ENCODE measurements around the gene GDF15.

- no peak for TF ChIP-seq CTCF (IDR thresholded peaks at IDR 0.05; ENCODE audit: extremely low read depth in 1 of 2, insufficient read depth in 1 of 2, low read depth in 1 of 2, low read length in 2 of 2)
- no peak for TF ChIP-seq POLR2AphosphoS5 (IDR thresholded peaks at IDR 0.05; ENCODE audit: insufficient read depth, low read depth, low read length)
- TF ChIP-seq POLR2A (IDR thresholded peaks at IDR 0.05; ENCODE audit: low read depth, low read length), result no peak
- no peak for TF ChIP-seq EZH2 (IDR thresholded peaks at IDR 0.05; ENCODE audit: borderline replicate concordance, low read depth, low read length, severe bottlenecking)
- TF ChIP-seq JUN (IDR thresholded peaks at IDR 0.05; ENCODE audit: borderline replicate concordance, insufficient read depth, insufficient read length, low read depth), result no peak
- TF ChIP-seq, protein P1, sequence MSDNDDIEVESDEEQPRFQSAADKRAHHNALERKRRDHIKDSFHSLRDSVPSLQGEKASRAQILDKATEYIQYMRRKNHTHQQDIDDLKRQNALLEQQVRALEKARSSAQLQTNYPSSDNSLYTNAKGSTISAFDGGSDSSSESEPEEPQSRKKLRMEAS (IDR thresholded peaks at IDR 0.05; ENCODE audit: insufficient read depth, insufficient read length), result no peak
Measured at GRCh38 chr19:18421371-18421959, 35.5 kb downstream of the GDF15 start.

Data from endothelial cell of umbilical vein (primary cell).